GM21723 (cell line): Measurements from ENCODE around the gene CASK.
A peak's percentile ranks its signal among the peaks of the same experiment; 100 is the strongest.

Experiments
- ATAC-seq: cut with Tn5 transposase; IDR thresholded peaks from one replicate; pipeline ENCODE4 v1.9.1; 2021; ENCODE audit warnings: mild to moderate bottlenecking, moderate library complexity; ENCODE audit not compliant: unreplicated experiment

CASK gene

GRCh38 chrX:41589634-41590270, 333.6 kb downstream of the CASK start:
- no peak for ATAC-seq

- no peak for ATAC-seq
Observed at GRCh38 chrX:41588271-41588670, 335.1 kb downstream of the CASK start.

GRCh38 chrX:41580423-41581064, 342.8 kb downstream of the CASK start:
- peak; percentile 61 for ATAC-seq

- no peak for ATAC-seq
Observed at GRCh38 chrX:41563876-41564275, 359.5 kb downstream of the CASK start.

GRCh38 chrX:41561045-41561444, 362.3 kb downstream of the CASK start:
- peak; percentile 95 for ATAC-seq

- ATAC-seq: no peak
Observed at GRCh38 chrX:41559235-41560052, 363.9 kb downstream of the CASK start.

GRCh38 chrX:41558531-41558930, 364.8 kb downstream of the CASK start:
- no peak for ATAC-seq

GRCh38 chrX:41556958-41557357, 366.4 kb downstream of the CASK start:
- ATAC-seq: no peak

GRCh38 chrX:41553688-41554087, 369.7 kb downstream of the CASK start:
- no peak for ATAC-seq

- no peak for ATAC-seq
Observed at GRCh38 chrX:41548411-41548810, 374.9 kb downstream of the CASK start.

- ATAC-seq: no peak
Observed at GRCh38 chrX:41543668-41544067, 379.7 kb downstream of the CASK start.

- no peak for ATAC-seq
Observed at GRCh38 chrX:41543025-41543424, 380.3 kb downstream of the CASK start.

GRCh38 chrX:41542536-41542935, 380.8 kb downstream of the CASK start:
- ATAC-seq: no peak

- ATAC-seq: no peak
Observed at GRCh38 chrX:41542135-41542534, 381.2 kb downstream of the CASK start.

- no peak for ATAC-seq
Observed at GRCh38 chrX:41541386-41541785, 382.0 kb downstream of the CASK start.

GRCh38 chrX:41538707-41539106, 384.6 kb downstream of the CASK start:
- ATAC-seq: no peak

- ATAC-seq: no peak
Observed at GRCh38 chrX:41530085-41530484, 393.3 kb downstream of the CASK start.

GRCh38 chrX:41529221-41529620, 394.1 kb downstream of the CASK start:
- ATAC-seq: no peak

GRCh38 chrX:41528784-41529183, 394.6 kb downstream of the CASK start:
- no peak for ATAC-seq

GRCh38 chrX:41526925-41527324, 396.4 kb downstream of the CASK start:
- ATAC-seq: no peak

- ATAC-seq: no peak
Observed at GRCh38 chrX:41526271-41526670, 397.1 kb downstream of the CASK start.

- ATAC-seq: no peak
Observed at GRCh38 chrX:41522671-41523070, 400.7 kb downstream of the CASK start.
